Measurements from ENCODE around the gene MYL3.

MYL3 gene

GRCh38 chr3:46864061-46864881 lies 1.0 kb upstream of the MYL3 start:
- DNase-seq: peak; percentile 35

- peak; percentile 23 for DNase-seq
Observed at GRCh38 chr3:46862369-46863025, 747 bp downstream of the MYL3 start.

GRCh38 chr3:46861605-46862368 lies 1.5 kb downstream of the MYL3 start:
- peak; percentile 32 for DNase-seq

GRCh38 chr3:46860810-46861604 lies 2.2 kb downstream of the MYL3 start:
- peak; percentile 16 for DNase-seq

GRCh38 chr3:46860017-46860809 lies 3.0 kb downstream of the MYL3 start:
- DNase-seq: peak; percentile 30

GRCh38 chr3:46859001-46859710 lies 4.1 kb downstream of the MYL3 start:
- no peak for DNase-seq

- peak; percentile 11 for DNase-seq
Observed at GRCh38 chr3:46858456-46858855, 4.8 kb downstream of the MYL3 start.

- DNase-seq: no peak
Observed at GRCh38 chr3:46857485-46858341, 5.5 kb downstream of the MYL3 start.

- DNase-seq: no peak
Observed at GRCh38 chr3:46856576-46857471, 6.4 kb downstream of the MYL3 start.

DNA sequence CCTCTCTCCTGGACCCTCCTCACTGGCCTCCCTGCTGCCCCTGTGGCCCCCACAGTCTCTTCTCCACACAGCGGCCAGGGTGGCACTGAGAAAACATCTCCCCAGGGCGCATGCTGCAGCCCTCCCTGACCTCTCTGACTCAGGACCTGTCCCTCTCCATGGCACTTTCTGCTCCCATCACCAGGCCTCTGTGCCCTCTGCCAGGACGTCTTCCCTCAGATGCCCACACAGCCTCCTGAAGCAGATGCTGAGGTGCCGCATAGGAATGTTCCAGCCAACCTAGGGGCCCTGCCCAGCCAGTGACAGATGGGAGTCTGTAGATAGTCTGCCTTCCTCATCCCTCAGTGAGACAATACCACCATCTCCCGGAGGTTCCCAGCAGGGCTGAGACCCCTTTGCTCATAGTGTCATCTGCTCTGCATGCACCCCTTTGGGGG lies 8.7 kb downstream of the MYL3 start:
- no peak for DNase-seq

DNA sequence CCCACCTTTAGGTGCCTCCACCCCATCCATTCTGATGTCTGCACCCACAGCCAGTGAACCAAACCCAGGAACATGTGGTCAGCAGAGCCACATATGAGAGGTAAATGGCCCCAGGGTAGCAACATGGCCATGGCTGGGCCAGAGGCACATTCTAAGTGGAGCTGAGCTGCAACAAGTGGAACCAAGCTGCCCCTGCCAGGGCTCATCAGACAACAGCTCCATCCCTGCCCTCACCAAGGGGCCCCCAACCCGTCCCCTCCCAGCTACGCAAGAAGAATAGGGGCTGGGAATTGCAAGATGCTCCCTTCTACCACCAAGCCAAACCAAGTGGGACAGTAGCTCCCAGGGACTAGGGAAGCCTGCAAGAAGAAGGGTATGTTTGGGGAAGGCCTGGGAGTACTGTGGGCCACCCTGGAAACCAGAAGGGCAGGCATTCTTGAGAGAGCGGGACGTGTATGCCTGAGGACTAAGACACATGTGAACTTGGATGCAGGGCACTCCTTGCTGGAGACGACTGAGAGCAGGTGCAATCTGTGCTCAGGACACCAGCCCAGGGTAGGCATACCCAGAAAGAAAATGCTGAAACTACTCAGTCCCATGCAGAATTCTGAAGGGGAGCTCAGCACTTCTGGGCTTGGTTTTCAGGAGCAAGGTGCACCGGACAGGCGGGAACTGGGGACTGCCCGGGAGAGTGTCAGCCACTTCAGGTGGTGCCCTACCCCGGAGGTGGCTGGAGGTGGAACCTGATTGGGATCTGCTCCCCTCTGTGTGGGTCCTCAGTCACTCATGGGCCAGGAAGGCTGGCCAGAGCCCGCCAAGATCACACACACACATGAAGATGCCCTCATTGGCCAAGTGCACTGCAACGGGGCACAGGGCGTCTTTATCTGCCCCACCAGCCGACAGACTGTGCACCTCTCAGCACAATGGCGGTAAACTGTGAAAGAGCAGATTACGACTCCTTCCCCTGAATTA lies 9.5 kb downstream of the MYL3 start:
- peak; percentile 12 for DNase-seq

DNA sequence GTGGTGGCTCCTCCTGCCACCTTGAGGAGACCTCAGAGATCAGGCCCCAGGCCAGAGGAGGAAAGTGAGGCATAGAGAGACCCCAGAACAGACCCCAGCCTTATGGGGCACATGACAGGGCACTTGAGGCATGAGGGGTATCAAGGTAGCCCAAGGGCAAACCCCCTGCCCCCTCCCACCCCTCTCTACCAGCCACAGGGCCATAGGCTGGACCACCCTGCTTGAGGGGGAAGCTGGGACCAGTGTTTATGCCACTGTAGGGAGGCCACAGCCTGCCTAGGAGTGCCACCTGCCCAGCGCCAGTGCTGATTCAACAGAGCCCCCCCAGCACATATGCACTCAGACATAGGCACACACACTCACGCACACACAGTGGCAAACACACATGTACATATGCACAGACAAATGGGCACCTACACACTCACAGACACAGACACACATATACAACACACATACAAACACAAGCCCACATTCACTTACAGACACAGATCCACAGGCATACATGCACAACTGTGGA lies 10.3 kb downstream of the MYL3 start:
- peak; percentile 4 for DNase-seq

DNA sequence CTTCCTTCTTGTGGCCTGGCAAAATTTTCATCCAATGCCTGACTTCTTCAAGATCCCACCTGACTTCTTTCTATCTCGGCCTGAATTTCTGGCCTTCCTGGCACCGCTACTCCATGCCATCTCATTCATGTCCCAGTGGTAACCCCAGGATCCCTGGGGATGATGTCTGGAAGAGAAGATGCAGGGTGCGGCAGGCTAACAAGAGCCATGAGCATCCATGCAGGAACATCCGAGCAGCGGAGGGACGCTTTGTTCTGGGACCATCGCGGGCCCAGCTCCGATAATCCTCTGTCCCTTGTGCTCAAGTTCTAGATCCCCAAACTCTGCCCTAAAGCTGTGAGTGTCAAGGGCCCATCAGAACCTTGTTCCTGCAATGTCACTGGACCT lies 10.9 kb downstream of the MYL3 start:
- peak; percentile 11 for DNase-seq

DNA sequence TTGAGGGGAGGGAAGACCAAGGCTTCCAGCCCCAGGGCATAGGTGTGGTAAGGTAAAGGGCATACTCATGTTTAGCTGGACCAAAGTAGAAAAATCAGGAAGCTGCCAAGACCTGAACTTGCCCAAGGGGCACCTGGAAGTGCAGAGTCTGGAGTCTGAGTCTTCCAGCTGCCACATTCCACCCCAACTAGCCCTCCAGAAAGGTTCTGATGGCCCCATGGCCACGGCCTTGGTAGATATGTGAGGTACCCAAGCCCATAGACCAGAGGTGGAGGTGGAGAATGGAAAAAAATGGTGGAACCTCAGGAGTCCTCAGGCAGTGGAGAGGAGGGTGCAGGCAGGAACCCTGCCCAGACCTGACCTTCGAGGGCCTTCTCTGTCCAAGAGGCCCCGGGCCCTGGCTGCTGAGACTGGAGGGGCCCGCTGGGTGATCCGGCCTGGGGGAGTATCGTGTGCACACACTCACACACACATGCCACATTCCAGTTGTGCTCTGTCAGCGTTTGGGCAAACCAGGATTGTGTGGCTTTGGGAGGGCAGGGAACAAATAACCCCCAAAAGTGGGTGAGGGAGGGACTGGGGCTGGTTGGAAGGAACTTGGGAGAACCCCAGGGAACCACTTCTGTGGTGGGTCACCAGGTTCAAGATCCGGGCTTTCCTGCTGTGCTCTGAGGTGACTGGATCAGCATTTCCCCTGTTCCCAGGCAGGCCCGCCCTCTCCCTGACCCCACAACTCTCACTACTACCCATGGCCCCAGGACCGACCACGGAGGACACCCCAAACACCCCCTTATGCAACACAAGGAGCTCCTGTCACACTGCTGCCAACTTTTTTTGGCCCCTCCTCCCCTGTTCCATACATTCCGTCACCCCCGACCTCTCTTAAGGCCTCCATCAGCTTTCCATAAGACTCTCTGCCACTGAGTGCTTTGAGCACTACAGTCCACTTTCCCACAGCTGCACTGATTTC lies 11.6 kb downstream of the MYL3 start:
- DNase-seq: no peak

DNA sequence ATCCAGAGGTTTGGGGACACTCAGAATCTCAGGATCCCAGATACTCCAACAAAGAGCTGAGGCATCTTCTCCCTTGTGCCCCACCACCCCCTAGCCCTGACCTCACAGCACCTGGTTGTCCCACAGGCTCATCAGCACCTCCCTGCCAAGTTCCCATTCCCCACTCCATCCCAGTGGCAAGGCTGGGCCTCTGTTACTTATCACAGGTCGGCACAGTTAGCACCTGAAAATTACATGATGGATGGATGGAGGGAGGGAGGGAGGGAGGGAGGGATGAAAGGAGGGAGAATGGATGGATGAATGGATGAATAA lies 12.8 kb downstream of the MYL3 start:
- DNase-seq: no peak

GRCh38 chr3:46849686-46850467 lies 13.4 kb downstream of the MYL3 start:
- DNase-seq: no peak
